Activated naive CD4-positive, alpha-beta T cell treated with anti-CD3 and anti-CD28 coated beads, Interleukin-2, amount 10 ng/mL, durations not matched to agents 7 days and 5 days (primary cell): Measurements from ENCODE around the gene IFI27L2.

Experiments
- CTCF ChIA-PET: fragments of 350-600 bp; sonication (Branson Sonifier 250); formaldehyde crosslinking; loops from one replicate; lab custom pipeline; 2021; ENCODE audit warnings: antibody characterized with exemption; lab: Charles Lee
- DNase-seq: peaks from one replicate; pipeline ENCODE4 v3.0.0-alpha.2; 2020
- H3K27ac Mint-ChIP-seq: one replicate; pipeline ENCODE4 v1.8.0; 2021; ENCODE audit warnings: mild to moderate bottlenecking, moderate library complexity, mixed read lengths
- H3K27me3 Mint-ChIP-seq: one replicate; pipeline ENCODE4 v1.8.0; 2021; ENCODE audit warnings: mild to moderate bottlenecking, mixed read lengths
- H3K36me3 Mint-ChIP-seq: one replicate; pipeline ENCODE4 v1.8.0; 2021; ENCODE audit warnings: mixed read lengths
- H3K4me1 Mint-ChIP-seq: one replicate; pipeline ENCODE4 v1.8.0; 2021; ENCODE audit warnings: mixed read lengths
- H3K4me3 Mint-ChIP-seq: one replicate; pipeline ENCODE4 v1.8.0; 2021; ENCODE audit warnings: mild to moderate bottlenecking, moderate library complexity, mixed read lengths
- H3K9me3 Mint-ChIP-seq: one replicate; pipeline ENCODE4 v1.8.0; 2021; ENCODE audit warnings: mixed read lengths

Gene IFI27L2

DNA sequence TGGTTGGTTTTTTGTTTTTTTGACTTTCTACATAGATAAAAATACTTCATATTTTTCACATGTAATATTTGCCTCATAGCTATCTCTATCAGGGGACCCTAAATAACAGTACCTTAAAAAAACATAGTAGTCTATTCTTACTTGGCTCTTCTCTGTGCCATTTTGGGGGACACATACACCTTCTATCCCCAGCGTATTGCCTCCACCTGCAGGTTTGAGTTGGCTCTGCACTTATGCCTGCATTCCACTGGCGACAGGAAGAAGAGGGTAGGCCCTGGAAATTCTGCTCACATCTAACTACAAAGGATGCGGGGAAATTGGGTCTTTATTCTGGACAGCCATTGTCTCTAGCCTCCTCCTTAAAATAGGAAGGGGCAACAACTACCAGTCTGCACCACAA is 13.8 kb upstream of the IFI27L2 start:
- H3K4me3 Mint-ChIP-seq, result no peak overlapping the region
- peak; percentile 40 for DNase-seq
- CTCF ChIA-PET, result interaction anchor here (1.0 to 9.1 kb wide), 7 partner anchors 11 to 406 kb away, joined by 3 to 153 read pairs (median 28); no protein-coding TSS in a partner anchor
- H3K36me3 Mint-ChIP-seq, result no peaks in the 10 kb centered on the region
- peaks cover 14% of the 10 kb centered on the region for H3K27me3 Mint-ChIP-seq
- no peak overlapping the region for H3K27ac Mint-ChIP-seq
- peaks cover 27% of the 10 kb centered on the region for H3K4me1 Mint-ChIP-seq
- H3K9me3 Mint-ChIP-seq, result no peaks in the 10 kb centered on the region

DNA sequence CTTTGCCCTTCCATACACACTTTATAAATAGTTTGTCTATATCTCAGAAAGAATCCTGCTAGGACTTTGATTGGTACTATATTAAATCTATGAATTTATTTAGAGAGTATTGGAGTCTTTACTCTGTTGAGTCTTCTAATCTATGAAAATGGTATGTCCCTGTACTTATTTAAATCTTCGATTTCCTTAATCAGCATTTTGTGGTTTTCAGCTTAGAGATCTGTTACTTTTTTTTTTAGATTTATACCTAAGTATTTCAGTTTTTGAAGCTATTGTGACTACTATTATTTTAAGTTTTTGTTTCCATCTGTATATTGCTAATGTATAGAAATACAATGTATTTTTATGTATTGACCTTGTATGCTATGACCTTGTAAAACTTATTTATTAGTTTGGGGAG is 13.4 kb upstream of the IFI27L2 start:
- no peak for DNase-seq
- Mint-ChIP-seq H3K36me3 (no peaks in the 10 kb centered on the region), H3K9me3 (no peaks in the 10 kb centered on the region), H3K4me1 (peaks cover 27% of the 10 kb centered on the region), H3K4me3 (no peak overlapping the region), H3K27ac (no peak overlapping the region), H3K27me3 (peaks cover 18% of the 10 kb centered on the region)
- CTCF ChIA-PET, result interaction anchor here (1.0 to 9.1 kb wide), 8 partner anchors 11 to 406 kb away, joined by 3 to 153 read pairs (median 16); no protein-coding TSS in a partner anchor

DNA sequence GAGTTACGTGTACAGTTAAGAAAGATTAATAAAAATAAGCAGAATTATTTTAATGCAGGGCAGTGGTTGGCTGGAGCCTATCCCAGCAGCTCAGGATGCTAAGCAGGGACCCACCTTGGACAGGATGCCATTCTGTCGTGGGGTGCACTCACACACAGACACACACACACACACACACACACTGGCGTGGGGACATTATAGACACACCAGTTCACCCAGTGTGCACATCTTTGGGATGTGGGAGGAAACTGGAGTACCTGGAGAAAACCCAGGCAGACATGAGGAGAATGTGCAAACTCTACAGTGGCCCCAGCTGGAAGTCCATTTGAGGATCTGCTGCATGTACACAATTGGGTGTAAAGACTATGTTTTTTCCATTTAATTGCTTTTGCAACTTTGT is 12.8 kb upstream of the IFI27L2 start:
- CTCF ChIA-PET, result interaction anchor here (1.0 to 9.1 kb wide), 8 partner anchors 10 to 227 kb away, joined by 3 to 153 read pairs (median 16); partner anchors contain the start of gene IFI27
- H3K27ac Mint-ChIP-seq, result no peak overlapping the region
- H3K4me3 Mint-ChIP-seq, result no peak overlapping the region
- DNase-seq, result no peak
- no peaks in the 10 kb centered on the region for H3K9me3 Mint-ChIP-seq
- peaks cover 23% of the 10 kb centered on the region for H3K4me1 Mint-ChIP-seq
- H3K36me3 Mint-ChIP-seq, result no peaks in the 10 kb centered on the region
- H3K27me3 Mint-ChIP-seq, result peaks cover 24% of the 10 kb centered on the region

DNA sequence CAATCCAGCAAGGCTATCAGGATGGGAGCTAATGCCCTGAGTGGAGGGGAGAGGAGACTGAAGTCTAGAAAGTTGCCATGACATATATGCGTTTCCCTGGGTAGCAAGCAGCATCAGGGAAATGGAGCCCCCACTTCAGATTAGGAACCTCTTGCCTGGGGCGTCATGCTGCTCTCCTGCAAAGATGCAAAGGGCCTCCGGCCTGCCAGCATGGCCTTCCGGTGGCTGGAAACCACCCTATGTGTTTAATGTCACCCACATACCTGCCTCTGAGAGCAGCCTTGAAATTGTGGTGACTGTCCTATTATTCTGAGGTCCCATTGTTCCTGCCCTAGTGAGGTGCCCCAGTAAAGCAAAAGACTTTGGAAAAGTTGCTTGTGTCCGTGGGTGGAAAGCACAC is 10.0 kb upstream of the IFI27L2 start:
- H3K27ac Mint-ChIP-seq, result no peak overlapping the region
- no peak for DNase-seq
- no peak overlapping the region for H3K4me3 Mint-ChIP-seq
- H3K4me1 Mint-ChIP-seq, result peaks cover 1% of the 10 kb centered on the region
- peaks cover 37% of the 10 kb centered on the region for H3K27me3 Mint-ChIP-seq
- peaks cover 8% of the 10 kb centered on the region for H3K9me3 Mint-ChIP-seq
- CTCF ChIA-PET, result interaction anchor here (1.1 to 9.1 kb wide), 6 partner anchors 41 to 201 kb away, joined by 3 to 153 read pairs (median 62); no protein-coding TSS in a partner anchor
- H3K36me3 Mint-ChIP-seq, result peaks cover 4% of the 10 kb centered on the region

DNA sequence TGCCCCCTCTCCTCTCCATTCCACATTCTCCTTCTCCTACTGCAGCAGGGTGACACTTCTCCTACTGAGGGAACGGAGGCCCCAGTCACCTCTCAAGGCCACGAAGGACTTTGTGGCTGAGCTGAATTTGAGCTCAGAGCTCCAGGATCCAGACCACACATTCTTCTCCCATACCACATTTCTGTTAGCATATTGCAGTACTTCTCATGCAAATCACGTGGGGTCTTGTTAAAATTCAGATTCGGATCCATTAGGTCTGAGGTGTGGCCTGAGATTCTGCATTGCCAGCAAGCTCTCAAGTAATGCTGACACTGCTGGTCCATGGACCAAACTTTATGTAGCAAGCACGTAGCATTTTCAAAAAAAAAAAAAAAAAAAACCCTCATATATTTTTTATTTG is 9.6 kb upstream of the IFI27L2 start:
- Mint-ChIP-seq H3K4me1 (no peaks in the 10 kb centered on the region), H3K36me3 (peaks cover 4% of the 10 kb centered on the region), H3K9me3 (peaks cover 8% of the 10 kb centered on the region), H3K4me3 (no peak overlapping the region), H3K27ac (no peak overlapping the region), H3K27me3 (peaks cover 37% of the 10 kb centered on the region)
- DNase-seq, result no peak
- CTCF ChIA-PET, result interaction anchor here (1.1 to 9.1 kb wide), 9 partner anchors 14 to 201 kb away, joined by 3 to 153 read pairs (median 4); no protein-coding TSS in a partner anchor

DNA sequence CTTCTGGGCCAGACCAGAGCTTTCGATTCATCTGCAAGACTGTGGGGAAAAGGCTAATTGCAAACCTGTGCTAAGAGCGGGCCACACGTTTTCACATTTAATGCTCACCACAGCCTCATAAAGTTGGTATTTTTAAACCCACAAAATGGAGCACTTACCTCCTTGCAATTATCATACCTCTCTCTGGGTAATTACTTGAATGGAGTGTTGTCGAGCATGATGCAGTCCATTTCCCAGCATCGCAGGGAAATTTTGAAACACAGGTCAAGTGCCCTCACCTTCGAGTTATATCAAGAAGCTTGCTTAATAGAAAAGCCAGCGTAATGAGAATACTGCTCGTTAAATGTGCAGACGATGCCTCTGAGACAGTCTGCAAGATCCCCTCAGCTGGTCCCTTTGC is 8.8 kb upstream of the IFI27L2 start:
- H3K27me3 Mint-ChIP-seq, result peaks cover 40% of the 10 kb centered on the region
- H3K4me3 Mint-ChIP-seq, result no peak overlapping the region
- CTCF ChIA-PET, result interaction anchor here (1.2 to 9.1 kb wide), 8 partner anchors 14 to 230 kb away, joined by 3 to 153 read pairs (median 27); no protein-coding TSS in a partner anchor
- no peaks in the 10 kb centered on the region for H3K4me1 Mint-ChIP-seq
- H3K27ac Mint-ChIP-seq, result no peak overlapping the region
- H3K36me3 Mint-ChIP-seq, result peaks cover 4% of the 10 kb centered on the region
- H3K9me3 Mint-ChIP-seq, result peaks cover 8% of the 10 kb centered on the region
- DNase-seq, result no peak

DNA sequence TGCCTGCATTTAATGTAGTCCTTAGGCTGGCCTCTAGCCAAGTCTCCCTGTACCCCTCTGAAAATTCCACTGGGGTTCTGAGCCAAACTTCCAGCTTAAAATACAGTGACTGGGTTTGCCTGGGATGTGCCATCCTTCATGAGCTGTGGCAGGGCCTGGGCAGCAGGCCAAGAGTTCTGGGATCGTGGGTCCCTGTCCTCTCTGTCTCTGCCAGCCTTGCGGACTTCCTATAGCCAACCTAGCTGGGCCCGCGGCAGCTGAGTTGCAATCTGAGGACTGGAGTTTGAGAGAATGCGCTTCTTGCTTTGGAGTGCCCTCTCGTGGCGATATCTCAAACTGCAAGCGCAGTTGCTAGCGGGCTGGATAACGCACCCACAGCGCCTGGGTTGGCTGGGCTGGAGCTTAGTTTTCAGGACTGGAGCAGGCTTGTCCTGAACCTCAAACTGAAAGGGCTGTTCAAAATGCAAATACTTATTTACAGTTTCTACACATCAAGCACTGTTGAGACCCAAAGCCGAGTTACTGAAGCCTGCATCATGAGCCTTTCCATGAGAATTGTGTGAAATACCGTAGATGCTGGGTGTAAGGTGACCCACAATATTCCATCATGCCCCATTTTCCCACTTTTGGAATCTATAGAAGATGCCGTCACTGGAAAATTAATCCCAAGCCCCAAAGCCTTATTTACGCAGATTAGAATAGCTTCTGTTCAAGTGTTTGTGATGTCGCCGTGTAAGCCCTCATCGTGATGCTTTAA is 7.3 kb upstream of the IFI27L2 start:
- CTCF ChIA-PET, result interaction anchor here (0.6 to 9.1 kb wide), 44 partner anchors 8 to 483 kb away, joined by 3 to 153 read pairs (median 4); partner anchors contain the start of genes DDX24, IFI27L1, OTUB2 and PPP4R4

DNA sequence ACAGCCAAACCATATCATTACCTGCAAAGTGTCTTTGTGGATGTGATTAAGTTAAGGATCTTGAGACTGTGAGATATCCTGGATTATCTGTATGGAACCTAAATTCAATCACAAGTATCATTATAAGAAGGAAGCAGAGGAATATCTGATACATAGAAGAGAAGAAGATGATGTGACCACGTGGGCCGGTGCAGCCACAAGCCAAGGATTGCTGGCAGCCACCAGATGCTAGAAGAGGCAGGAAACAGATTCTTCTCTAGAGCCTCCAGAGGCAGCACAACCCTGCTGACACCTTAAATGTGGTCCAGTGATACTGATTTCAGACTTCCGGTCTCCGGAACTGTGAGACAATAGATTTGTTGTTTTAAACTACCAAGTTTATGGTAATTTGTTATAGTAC is 6.1 kb upstream of the IFI27L2 start:
- Mint-ChIP-seq H3K27ac (no peak overlapping the region), H3K9me3 (peaks cover 8% of the 10 kb centered on the region), H3K4me1 (no peaks in the 10 kb centered on the region), H3K4me3 (no peak overlapping the region), H3K27me3 (peaks cover 48% of the 10 kb centered on the region), H3K36me3 (peaks cover 4% of the 10 kb centered on the region)
- no peak for DNase-seq
- CTCF ChIA-PET, result no interaction called here

More for the DNA sequence above, 7.3 kb upstream of the IFI27L2 start:
- peaks cover 43% of the 10 kb centered on the region for H3K27me3 Mint-ChIP-seq
- DNase-seq, result peak; percentile 91
- no peak overlapping the region for H3K27ac Mint-ChIP-seq
- H3K9me3 Mint-ChIP-seq, result peaks cover 8% of the 10 kb centered on the region
- H3K36me3 Mint-ChIP-seq, result peaks cover 4% of the 10 kb centered on the region
- H3K4me3 Mint-ChIP-seq, result no peak overlapping the region
- no peaks in the 10 kb centered on the region for H3K4me1 Mint-ChIP-seq

DNA sequence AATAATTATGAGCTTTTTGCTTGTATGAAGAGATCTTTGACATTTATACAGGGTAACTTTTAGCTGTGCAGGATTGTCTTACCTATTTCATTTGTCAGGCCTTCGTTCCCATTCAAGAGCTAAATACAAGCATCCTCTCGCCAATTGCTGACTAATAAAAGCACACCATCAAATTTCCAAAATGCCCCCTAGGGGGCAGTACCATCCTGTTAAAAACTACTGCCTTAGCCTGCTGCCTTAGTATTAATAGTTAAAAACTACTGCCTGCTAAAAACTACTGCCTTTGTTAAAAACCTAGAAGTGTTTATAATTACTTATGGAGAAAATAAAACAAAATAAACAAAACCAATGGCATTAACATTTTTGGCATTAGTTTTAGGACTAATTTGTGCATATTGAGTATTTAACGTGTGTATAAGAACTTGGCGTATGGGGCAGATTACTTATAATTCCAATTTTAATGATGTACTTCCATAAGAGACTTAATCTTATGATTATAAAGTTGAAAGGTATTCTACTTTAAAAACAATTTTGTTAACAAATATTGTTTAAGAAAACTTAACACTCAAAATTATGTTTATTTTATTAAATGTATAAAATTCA is 3.0 kb upstream of the IFI27L2 start:
- Mint-ChIP-seq H3K27me3 (peaks cover 26% of the 10 kb centered on the region), H3K36me3 (peaks cover 10% of the 10 kb centered on the region), H3K4me3 (no peak overlapping the region), H3K9me3 (peaks cover 8% of the 10 kb centered on the region), H3K4me1 (peaks cover 24% of the 10 kb centered on the region), H3K27ac (no peak overlapping the region)
- DNase-seq, result peak; percentile 77
- CTCF ChIA-PET, result interaction anchor here (0.6 to 5.9 kb wide), 23 partner anchors 10 to 418 kb away, joined by 3 to 66 read pairs (median 4); partner anchors contain the start of genes DDX24 and IFI27L1

DNA sequence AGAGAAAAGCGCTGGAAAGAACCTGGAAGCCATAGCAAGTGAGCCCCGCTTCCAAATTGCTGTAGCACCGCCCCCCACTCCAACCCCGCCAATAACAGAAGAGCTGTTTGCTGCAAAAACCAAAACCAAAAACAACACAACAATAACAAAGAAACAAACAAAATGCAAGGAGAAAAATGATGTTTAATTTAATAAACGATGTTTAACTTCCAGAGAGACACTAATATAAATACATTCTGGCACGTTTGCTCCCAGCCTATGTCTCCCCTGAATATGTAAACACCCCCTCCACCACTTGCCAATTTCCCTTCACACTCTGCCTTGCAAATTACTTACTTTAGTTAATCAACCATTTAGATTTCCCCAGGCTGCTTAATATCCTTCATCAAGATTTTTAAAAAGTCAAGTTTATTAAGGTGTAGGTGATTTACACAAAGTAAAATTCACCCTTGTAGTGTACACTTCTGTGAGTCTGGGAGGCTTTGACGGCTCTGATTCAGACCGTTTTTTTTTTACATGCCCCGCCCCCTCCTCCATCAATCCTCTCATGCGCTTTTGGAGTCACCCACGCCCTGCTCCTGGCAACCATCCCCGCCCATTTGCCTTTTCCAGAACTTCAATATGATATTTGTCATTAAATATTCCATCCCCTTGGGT is 482 bp upstream of the IFI27L2 start:
- no peaks in the 10 kb centered on the region for H3K9me3 Mint-ChIP-seq
- peak overlapping the region; percentile 88 for H3K27ac Mint-ChIP-seq
- peaks cover 12% of the 10 kb centered on the region for H3K27me3 Mint-ChIP-seq
- H3K36me3 Mint-ChIP-seq, result peaks cover 15% of the 10 kb centered on the region
- peak overlapping the region; percentile 85 for H3K4me3 Mint-ChIP-seq
- CTCF ChIA-PET, result interaction anchor here (0.7 to 5.9 kb wide), 10 partner anchors 11 to 148 kb away, joined by 3 to 66 read pairs (median 6); no protein-coding TSS in a partner anchor
- peak; percentile 54 for DNase-seq
- peaks cover 24% of the 10 kb centered on the region for H3K4me1 Mint-ChIP-seq

DNA sequence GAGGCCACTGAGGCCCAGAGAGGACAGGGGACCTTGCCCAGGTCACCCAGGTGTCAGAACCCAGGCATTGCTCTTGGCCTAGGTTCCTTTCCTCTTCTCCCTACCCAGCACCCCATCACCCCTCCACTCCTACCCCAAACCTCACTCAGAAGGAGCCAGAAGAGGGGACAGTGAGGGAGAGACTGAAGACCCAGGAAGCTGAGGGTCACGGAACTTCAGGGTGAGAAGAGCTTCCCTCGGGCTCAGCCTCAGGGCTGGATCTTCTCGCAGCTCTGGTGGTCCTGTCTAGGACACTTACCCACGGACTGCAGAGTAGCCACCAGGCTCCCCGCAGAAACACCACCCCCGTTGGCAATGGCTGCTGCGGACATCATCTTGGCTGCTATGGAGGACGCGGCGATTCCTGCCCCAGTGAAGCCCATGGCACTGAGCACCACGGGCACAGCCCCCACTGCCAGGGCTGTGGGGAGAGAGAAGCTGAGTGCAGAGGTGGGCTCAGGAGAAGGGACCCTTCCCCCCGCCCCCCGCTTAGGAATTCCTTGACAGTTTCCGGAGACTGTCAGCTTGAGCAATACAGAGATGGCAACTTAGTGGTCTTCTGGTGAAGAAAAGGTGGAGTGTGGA is 1.1 kb downstream of the IFI27L2 start:
- peak overlapping the region; percentile 85 for H3K4me3 Mint-ChIP-seq
- peaks cover 24% of the 10 kb centered on the region for H3K4me1 Mint-ChIP-seq
- H3K27ac Mint-ChIP-seq, result peak overlapping the region; percentile 88
- H3K27me3 Mint-ChIP-seq, result peaks cover 9% of the 10 kb centered on the region
- peaks cover 15% of the 10 kb centered on the region for H3K36me3 Mint-ChIP-seq
- CTCF ChIA-PET, result interaction anchor here (0.8 to 5.9 kb wide), 9 partner anchors 9 to 190 kb away, joined by 3 to 66 read pairs (median 5); no protein-coding TSS in a partner anchor
- DNase-seq, result no peak
- peaks cover 1% of the 10 kb centered on the region for H3K9me3 Mint-ChIP-seq

DNA sequence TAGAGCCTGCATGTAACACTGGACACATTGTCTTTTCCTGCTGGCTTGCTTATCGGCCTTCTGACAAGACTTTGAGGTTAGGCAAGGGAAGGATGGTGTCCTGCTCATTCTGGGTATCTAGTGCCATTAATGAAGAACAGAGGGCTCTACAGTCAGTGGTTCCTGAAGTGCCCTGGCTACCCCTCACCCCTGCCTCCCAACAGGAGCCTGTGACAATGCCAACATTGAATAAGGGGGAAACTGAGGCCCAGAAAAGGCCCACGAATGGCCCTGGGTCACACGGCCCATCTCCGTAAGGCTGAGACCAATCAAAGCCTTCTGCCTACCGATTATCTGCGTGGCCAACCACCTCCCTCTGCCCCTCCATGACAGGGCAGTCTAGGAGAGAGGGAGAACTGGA is 2.1 kb downstream of the IFI27L2 start:
- H3K9me3 Mint-ChIP-seq, result peaks cover 1% of the 10 kb centered on the region
- CTCF ChIA-PET, result interaction anchor here (0.8 to 2.4 kb wide), 3 partner anchors 10 to 91 kb away, joined by 4 to 7 read pairs (median 6); no protein-coding TSS in a partner anchor
- H3K4me1 Mint-ChIP-seq, result peaks cover 24% of the 10 kb centered on the region
- DNase-seq, result no peak
- no peak overlapping the region for H3K27ac Mint-ChIP-seq
- no peak overlapping the region for H3K4me3 Mint-ChIP-seq
- peaks cover 15% of the 10 kb centered on the region for H3K36me3 Mint-ChIP-seq
- H3K27me3 Mint-ChIP-seq, result peaks cover 5% of the 10 kb centered on the region

DNA sequence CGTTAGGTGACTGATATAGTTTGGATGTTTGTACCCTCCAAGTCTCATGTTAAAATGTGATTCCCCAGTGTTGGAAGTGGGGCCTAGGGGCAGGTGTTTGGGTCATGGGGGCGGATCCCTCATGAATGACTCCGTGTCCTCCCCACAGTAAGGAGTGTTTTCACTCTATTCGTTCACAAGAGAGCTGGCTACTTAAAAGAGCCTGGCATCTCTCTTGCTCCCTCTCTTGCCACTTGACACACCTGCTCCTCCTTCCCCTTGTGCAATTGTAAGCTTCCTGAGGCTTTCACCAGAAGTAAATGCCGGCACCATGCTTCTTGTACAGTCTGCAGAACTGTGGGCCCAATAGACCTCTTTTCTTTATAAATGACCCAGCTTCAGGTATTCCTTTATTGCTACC is 2.6 kb downstream of the IFI27L2 start:
- peaks cover 1% of the 10 kb centered on the region for H3K9me3 Mint-ChIP-seq
- H3K4me1 Mint-ChIP-seq, result peaks cover 24% of the 10 kb centered on the region
- H3K27me3 Mint-ChIP-seq, result peaks cover 6% of the 10 kb centered on the region
- CTCF ChIA-PET, result interaction anchor here (0.8 kb wide), 1 partner anchor 91 kb away, joined by 4 read pairs; no protein-coding TSS in a partner anchor
- H3K4me3 Mint-ChIP-seq, result no peak overlapping the region
- H3K27ac Mint-ChIP-seq, result no peak overlapping the region
- H3K36me3 Mint-ChIP-seq, result peaks cover 15% of the 10 kb centered on the region
- DNase-seq, result no peak
